ENCODE results near the gene CDC45.
"Not testable (repeated sequence)": the region's sequence is repeated elsewhere in the genome, so short reads cannot be mapped to it uniquely, and the experiment has no call there.

CDC45 gene

DNA sequence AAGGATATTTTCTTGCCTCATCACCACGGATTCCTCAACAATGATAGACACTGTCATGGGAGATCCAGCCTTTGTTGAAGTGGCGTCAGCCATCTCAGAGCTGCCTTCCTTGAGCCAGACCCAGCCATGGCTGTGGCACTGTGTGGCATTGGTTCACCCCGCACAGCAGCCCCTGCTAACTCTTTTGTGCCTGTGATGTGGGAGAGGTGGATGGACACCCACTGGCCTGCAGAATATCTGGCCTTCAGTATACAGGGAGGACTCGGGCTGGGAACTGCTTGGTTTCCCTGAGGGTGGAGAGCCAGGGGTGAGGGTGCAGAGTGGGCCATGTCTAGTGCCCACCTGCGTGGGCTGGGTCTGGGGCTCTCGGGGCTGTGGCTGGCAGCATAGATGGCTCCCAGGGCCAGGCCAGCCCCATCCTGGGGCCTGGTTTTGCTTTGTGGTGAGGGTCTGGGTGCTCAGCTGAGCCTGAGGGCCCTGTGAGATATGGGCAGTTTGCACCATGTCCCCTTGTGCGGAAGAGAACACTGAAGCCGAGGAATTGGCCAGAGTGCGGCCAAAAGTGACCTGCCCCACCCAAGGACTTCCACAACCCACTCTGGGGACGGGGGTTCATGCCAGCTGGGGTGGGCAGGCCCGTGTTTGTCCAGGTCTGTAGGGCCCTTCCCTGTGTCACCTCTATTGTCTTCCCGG, 38.3 kb downstream of the CDC45 start:
- DNase-seq, result no peak

DNA sequence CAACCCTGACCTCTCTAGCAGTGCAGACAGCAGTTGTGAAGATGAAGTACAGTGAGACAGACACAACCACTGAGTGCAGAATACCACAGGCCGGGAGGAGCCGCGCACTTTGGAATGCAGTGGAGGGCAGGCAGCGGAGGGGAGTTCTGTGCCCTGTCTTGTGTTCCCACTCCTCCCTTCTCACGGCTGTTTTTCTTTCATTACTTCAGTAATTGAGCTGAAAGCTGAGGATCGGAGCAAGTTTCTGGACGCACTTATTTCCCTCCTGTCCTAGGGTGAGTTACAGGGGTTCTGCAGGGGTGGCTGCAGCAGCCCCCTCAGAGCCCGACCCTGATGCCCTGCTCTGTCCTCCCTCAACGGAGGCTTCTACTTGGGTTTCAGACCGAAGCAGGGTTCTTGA, 38.9 kb downstream of the CDC45 start:
- no peak for DNase-seq

DNA sequence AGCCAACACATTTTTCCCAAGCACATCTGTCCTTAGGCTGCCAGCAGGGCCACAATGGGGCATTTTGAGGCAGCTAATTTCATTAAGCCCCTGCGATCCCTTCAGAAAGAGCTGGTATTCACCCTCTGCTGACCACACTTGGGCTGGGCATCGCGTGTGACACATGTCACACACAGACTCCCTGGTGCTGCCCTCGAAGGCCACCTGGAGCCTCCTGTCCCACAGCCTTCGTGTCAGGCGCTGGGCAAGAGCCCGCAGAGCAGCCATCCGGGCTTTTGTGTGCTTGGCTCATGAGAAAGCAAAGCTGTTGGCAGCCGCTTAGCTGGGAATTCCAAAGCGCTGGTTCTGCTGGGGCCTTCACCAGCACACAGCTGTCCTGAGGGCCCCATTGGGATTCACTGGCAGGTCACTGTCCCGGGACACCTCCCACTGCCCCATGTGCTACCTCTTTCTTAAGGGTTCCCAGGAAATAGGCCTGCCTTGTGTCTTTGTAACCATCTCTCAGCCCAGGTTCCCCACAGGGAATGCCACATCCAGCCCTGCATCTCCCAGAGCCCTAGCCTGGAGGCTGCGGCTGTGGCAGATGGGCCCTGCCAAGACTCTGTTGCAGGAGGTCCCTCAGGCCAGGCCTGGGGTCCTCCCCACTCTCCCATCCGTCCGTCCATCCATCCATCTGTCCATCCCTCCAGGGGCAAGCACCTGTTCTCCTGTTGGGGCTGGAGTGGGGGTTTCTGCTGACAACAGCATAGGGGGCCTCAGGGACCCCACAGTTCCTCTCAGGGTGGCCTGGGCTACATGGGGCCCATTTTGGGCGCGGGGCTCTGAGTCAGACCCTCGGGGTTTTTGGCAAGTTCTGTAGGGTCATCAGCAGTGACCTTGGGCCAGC, 39.6 kb downstream of the CDC45 start:
- DNase-seq, result no peak

DNA sequence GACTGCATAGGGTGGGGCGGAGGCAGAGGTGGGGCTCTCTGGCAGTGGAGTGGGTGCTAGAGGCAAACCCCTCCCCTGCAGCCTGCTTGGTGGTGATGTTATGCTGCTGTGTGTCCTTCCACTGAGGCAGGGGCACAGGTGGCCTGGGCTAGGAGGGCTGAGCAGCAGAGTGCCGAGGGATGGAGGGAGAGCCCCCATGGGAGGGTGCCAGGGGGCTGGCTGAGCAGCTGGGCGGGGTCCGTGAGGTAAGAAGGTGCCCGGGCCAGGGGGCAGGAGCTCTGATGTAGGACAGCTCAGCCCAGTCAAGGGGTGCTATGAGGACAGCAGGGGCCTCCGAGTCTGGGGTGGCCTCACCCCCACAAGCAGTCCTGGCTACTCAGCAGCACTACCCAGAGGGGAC, 40.3 kb downstream of the CDC45 start:
- no peak for DNase-seq

DNA sequence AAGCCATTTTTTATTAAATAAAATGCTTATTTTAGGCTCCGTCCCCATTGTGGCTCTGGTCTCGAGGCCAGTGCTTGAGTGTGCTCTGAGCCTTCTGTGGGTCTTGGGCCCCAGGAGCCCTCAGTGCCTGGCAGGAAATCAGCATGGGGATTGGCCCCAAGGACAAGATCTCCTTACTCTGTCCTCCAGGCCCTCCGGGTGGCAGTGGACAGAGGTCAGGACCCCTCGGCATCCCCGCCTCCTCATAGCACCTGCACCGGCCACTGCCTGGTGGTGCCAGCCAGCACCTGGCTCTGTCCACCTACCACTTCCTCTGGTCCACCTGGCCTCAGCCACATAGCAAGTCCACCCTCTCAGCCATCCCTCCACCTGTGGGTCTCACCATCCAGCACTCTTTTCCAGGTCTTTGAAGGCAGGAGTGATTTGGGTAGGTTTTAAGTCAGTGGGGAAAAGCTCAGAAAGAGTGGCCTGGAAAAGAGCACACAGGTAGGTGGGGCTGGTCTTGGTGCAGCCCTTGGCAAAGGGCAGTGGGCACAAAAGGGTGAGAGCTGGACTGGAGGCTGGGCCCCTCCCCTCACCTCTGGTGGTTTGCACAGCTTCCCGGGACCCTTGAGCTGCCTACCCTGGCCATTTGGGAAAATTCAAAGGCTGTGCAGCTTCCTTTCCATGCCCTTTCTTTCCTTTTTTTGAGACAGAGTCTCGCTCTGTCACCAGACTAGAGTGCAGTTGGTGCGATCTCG, 41.0 kb downstream of the CDC45 start:
- DNase-seq, result no peak

DNA sequence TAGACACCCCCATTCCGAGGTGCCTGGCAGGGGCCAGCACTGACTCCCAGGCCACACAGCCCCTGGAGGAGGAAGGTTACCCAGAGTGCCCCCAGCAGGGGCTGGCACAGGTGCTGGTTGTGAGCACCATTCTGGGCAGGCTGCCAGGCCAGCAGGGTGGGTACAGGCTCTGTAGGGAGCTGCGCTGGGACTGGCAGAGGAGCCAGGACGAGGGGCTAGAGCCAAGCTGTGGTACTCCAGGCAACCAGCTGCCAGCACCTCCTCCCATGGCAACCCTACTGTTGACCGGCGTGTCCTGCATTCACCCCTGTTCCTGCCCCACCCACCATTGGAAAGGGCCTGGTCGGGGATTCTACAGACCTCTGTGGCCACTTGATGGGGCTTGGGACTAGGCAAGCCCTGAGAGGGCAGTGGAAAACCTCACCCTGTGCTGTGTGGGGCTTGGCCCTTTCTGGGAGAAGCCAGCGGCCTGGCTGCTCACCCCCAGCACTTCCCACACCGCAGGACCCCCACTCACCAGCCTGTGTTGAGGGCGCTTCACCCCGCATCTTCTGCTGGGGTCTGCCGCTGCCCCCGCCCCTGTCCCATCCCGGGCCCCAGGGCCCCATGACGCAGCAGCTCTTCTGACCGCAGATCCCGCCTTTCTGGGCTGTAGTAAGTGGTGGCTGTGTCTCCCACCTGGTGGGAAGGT, 42.6 kb downstream of the CDC45 start:
- no peak for DNase-seq

DNA sequence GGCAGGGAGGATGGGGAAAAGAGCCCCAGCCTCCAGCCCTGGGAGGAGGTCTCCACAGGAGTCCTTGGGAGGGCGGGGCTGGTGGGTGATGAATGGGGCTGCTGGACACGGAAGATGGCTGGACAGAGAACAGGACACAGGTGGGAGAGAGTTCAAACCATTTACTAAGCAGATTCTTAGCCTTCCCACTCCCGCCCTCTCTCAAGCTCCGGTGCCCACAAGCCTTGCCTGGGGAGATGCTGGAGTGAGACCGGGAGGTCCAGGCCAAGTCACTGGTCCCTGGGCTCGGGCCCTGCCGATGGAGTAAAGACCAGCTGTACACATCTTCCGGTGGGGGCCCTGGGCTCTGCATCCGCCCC, 43.1 kb downstream of the CDC45 start:
- no peak for DNase-seq

DNA sequence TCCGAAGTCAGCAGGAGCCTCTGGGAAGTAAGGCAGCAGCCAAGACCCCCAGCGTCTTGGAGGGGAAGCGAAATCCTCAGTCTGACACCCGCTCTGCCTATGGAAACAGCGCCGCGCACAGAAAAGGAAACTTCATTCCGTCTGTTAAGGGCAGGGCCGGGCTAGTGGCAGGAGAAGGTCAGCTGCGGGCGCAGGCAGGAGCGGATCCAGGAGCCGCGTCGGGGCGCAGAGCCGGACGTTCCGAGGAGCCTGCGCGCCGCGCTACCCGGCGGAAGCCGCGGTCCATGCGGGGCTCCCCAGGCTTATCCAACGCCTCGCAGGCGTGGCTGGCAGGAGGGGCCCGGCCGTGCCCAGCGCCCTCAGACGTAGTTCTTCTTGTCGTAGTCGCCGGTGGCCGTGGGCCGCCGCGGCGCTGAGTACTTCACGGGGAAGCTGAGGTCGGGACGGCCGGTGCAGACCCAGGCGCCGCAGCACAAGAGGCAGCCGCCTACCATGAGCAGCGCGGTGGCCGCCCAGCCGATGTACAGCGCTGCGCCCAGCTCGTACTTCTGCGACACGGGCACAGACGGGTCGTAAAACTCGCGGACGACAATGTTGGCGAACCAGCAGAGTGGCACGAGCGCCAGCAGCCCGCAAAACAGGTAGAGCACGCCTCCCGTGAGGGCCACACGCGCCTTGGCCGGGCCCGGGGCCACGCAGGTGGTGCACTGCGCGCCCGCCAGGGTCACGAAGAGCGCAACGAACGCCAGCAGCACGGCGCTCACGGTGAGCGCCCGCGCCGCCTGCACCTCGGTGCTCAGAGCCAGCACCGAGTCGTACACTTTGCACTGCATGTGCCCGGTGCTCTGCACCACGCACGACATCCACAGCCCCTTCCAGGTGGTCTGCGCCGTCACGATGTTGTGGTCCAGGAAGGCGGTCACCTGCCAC, 43.8 kb downstream of the CDC45 start:
- DNase-seq, result no peak

DNA sequence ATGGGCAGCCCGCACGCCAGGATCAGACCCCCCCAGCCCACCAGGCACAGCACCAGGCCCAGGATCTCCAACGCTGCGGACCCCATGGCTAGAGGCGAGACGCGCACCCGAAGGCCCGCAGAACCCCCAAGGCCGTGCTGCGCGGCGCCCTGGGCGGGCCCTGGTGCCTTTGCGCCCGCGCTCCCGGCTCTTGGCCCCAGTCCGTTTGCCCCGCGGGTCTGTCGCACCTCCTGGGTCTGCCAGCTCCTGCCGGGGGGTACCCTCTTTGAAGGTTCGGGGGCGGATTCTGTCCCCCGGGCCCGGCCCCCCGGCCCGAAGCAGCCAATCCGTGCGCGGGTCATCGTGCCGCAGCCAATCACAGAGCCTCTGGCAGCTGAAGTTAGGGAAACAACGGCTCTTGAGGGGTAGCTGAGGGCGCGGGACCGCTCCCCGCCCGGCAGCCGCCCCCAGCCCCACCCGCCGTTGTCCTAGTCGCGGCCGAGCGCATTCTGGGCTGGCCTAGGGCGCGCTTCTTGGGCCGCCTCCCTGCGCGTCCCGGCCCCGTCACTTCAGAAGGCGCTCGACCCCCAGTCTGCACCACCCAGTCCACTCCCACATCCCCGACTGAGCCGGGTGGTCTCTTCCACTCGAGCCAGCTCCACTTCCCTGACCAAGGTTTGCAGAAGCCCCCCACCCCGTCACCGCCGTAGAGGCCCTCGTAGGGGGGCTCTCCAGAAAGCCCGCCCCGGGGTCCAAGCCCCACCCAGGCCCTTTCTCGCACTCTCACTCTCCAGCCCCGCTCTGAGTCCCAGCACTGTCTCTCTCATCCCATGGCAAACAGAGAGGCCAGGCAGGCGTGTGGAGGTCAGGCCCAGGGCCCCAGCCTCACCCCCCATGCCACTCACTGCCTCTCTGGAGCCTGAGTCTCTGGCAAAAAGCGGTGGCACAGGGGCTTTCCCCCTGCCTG, 44.7 kb downstream of the CDC45 start, which contains the start of gene CLDN5:
Gene CLDN5, minus strand, starts transcription at position 241 of the 946 bp plus-strand sequence. Its CDS starts 155 bp downstream, at position 86.
- no peak for DNase-seq

DNA sequence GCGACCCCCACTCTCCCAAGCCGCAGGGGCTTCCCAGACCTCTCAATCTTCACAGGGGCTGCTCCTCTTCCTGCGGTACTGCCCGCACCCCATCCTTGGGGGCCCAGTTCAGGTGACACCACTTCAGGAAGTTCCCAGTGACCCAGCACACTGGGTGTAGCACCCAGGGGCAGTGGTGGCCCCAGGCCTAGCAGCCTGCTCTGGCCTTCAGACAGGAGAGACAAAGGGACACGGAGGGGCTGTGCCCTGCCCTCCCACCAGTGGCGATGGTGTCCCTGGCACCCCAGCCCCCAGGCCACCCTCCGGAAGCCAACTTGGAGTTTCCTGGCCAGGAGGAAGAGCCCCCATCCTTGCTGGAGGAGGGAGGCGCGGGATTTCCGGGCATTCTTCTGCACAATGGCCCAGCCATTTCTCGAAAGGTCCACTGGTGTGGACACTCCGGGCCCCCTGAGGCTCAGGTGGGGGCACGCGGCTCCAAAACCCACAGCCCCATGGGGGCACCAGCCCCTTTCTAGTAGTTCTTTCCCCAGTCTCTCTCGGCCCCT, 45.5 kb downstream of the CDC45 start:
- no peak for DNase-seq

DNA sequence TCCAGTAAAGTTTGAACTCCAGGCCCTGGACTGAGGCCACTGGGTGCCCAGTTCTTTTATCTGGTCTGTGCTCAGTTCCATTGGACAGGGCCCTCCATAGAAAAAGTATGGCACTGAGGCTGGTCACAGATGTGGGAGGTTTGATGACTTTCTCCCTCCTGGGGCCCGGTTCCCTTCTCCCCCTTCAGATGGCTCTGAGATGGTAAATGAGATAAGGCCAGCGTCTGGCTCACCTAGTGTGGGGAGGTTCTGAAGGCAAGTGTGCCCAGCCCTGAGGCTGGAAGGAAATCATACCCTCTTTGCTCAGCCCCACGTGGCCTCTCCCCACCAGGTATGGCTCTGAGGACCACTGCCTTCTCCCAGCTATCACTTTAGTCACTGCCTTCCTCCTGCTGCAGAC, 45.9 kb downstream of the CDC45 start:
- DNase-seq, result no peak

DNA sequence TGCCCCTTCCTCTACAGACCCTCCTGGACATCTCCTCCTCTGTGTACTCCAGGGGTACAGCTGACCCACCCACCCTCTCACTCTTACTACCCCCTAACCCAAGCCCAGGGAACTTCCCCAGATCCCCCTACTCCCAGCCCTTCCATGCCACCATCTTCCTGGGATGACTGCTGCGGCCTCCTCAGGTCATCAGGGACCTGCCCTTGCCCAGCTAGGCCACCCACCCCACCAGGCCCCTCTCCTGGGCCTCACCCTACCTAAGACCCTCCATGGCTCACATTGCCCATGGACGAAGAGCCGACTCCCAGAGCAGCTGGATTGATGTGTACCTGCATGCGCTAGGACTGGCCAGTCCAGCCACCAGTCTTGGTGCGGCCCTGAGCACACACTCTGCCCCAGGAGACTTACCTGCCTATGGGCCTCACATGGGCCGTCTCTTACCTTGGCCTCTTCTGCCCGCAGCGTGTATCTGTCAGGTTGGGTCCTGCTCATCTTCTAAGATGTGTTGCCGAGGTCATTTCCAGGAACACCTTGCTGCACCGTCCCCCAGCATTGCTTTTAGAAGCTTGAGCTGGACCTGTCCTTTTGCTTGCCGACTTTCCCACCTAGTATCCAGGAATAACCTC, 46.5 kb downstream of the CDC45 start:
- DNase-seq, result no peak

DNA sequence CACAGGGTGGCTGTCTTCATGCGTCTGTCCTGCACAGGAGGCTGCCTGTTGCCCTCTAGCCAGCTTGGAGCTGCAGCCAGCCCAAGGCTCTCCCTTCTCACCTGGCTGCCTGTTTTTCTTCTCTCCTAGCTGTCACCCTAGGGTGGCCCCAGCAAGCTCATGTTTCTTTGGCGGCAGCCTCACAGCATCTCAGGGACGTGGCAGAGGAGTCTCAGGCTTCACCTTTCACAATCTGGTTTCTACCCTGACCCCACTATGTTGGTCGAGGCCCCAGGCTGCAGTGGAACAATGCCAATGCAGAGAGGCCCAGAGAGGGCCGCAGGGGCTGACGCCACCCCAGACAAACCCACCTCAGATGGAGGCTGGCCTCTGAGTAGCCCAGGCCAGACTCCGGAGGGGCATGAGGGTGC, 47.0 kb downstream of the CDC45 start:
- no peak for DNase-seq

DNA sequence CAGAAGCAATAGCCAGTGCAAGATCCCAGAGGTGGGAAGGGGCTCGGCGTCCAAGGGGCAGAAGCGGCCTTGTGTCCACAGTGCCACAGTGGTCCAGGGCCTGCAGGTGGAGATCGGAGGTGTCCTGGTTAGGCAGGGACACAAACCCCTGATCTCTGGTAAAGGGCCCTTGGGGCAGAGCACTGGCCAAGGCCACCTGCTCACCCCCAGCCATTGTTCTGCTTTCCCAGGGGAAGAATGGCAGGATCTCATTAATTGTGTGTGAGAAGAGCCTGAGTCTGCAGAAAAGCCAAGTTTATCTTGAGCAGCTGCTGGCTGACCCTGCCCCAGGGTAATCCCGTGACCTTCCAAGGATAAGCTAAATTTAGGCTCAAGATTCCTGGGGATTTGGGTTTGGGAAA, 47.6 kb downstream of the CDC45 start:
- no peak for DNase-seq

DNA sequence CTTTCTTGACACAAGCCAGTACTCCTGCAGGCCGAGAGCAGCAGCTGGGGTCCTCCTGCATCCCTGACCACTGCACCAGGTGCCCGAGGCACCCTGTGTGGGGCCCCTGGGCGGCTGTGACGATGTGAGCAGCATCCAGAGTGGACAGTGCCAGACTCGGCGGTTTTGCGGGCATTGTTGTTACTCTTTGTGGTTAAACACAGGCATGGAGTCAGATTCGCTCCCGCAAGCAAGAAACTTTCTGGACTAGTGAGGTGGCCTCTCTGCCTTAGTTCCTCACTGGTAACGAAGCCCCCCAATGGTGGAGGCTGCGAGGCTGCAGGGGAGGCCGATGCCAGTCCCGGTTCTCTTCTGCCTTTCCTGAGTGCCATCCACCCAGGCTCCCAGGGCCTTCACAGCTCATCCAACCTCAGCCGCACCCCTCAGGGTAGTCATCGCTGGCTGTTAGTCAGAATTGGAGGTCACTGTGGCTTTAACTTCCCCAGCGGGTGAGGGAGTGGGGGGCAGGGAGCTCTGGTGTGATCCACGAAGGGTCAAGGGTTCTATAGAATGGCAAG, 48.2 kb downstream of the CDC45 start:
- no peak for DNase-seq

DNA sequence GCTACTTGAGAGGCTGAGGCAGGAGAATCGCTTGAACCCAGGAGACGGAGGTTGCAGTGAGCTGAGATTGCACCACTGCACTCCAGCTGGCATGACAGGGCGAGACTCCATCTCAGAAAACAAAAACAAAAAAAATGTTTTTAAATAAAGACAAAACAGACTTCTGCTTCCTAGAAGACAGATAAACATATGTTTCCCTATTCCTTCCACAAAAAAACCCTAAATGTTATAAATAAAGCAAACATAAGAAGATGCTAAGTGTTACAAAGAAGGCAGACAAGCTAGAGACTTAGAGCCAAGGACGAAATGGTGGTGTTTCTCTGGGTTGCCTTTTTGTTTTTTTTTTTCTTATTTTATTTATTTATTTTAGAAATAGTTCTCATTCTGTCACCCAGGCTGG, 50.1 kb downstream of the CDC45 start:
- DNase-seq, result no peak

DNA sequence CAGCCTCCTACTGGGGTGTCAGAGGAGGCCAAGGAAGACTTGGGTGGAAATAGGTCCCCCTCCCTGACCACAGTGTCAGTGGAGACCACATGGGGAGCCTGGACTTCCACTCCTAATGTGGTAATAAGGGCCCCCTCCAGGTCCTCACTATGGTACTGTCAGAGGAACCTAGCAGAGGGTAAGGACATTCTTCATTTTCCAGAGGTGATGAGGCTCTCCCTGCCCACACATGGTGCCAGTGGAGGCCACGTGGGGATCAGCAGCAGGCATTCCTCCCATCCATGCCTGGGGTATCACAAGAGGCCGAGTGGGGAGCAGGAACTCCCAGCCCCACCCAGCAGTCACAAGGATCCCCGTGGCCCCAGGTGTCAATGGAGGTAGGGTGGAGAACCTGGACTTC, 51.0 kb downstream of the CDC45 start:
- DNase-seq, result no peak

DNA sequence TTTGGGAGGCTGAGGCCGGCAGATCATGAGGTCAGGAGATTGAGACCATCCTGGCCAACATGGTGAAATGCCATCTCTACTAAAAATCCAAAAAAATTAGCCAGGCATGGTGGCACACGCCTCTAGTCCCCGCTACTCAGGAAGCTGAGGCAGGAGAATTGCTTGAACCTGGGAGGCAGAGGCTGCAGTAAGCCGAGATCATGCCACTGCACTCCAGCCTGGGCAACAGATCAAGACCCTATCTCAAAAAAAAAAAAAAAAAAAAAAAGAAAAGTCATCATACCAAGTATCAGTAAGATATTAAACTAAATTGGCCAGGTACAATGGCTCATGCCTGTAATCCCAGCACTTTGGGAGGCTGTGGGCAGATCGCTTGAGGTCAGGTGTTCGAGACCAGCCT, 51.6 kb downstream of the CDC45 start:
- not testable (repeated sequence) for DNase-seq

DNA sequence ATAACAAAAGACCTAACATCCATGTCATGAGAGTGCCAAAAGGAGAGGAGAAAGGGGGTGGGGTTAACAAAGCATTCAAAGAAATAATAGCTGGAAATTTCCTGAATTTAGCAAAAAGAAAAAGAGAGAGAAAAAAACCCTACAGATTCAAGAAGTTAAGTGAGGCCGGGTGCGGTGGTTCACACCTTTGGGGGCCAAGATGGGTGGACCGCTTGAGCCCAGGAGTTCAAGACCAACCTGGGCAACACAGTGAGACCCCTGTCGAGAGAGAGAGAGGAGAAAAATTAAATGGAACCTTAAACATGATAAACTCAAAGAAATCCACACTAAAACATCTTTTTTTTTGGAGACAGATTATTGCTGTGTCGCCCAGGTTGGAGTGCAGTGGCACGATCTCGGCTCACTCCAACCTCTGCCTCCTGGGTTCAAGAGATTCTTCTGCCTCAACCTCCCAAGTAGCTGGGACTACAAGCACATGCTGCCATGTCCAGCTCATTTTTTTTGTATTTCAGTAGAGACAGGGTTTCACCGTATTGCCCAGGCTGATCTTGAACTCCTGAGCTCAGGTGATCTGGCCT, 53.4 kb downstream of the CDC45 start:
- DNase-seq, result no peak
